SK-N-SH (cell line): ENCODE data around the gene NMNAT2. TPM values are rescaled to one million over a fixed set of nuclear protein-coding genes. Genes with fewer than 3 reads are reported as not detected.

Experiments
- CTCF ChIA-PET: fragments of 300-600, 350-600 bp; formaldehyde crosslinking; extraction: SDS; loops from one replicate; lab custom pipeline; 2021; lab: Yijun Ruan, JAX
- POLR2A ChIA-PET: fragments of 350-600 bp; sonication (Branson Sonifier 250); formaldehyde crosslinking; extraction: SDS; loops from one replicate; lab custom pipeline; 2020; ENCODE audit warnings: antibody characterized with exemption, inconsistent platforms; lab: Yijun Ruan, JAX
- DNase-seq: peaks from one replicate; pipeline ENCODE4 v3.0.0; 2012
- H2AFZ ChIP-seq: fragments of 200-600 bp; sonication (generic); 2 replicates; pipeline ENCODE4 v1.8.1; 2016; ENCODE audit warnings: antibody characterized with exemption, mild to moderate bottlenecking, low read depth
- H3F3A ChIP-seq: fragments of 200-600 bp; sonication (generic); replicated peaks from 2 replicates; pipeline ENCODE3; 2016; ENCODE audit warnings: antibody characterized with exemption, mild to moderate bottlenecking; ENCODE audit not compliant: insufficient read depth
- H3K27ac ChIP-seq, 2 experiments: fragments of 200-500 bp in 1 of 2; fragments of 200-600 bp in 1 of 2; sonication (Bioruptor generic) in 1 of 2; sonication (generic), shearing (Covaris generic) in 1 of 2; 2 replicates each; pipeline versions ENCODE4 v1.5.1 to v1.6.1; 2014 to 2016; ENCODE audit warnings: low read depth in 2 of 2, inconsistent platforms in 1 of 2, low read length in 1 of 2, mild to moderate bottlenecking in 1 of 2, mixed read lengths in 1 of 2
- H3K27me3 ChIP-seq: fragments of 200-600 bp; sonication (generic), shearing (Covaris generic); 2 replicates; pipeline ENCODE4 v1.6.1; 2016; ENCODE audit warnings: mixed run types; ENCODE audit not compliant: insufficient read depth
- H3K36me3 ChIP-seq, 2 experiments: fragments of 200-500 bp in 1 of 2; fragments of 200-600 bp in 1 of 2; sonication (Bioruptor generic) in 1 of 2; sonication (generic) in 1 of 2; replicated peaks in 1 of 2; 2 replicates each; pipeline versions ENCODE3 to v1.5.1; 2014 to 2016; ENCODE audit warnings: low read length in 1 of 2, mild to moderate bottlenecking in 1 of 2; ENCODE audit not compliant: insufficient read depth in 2 of 2, control insufficient read depth in 1 of 2
- H3K4me1 ChIP-seq, 2 experiments: fragments of 200-500 bp in 1 of 2; fragments of 200-600 bp in 1 of 2; sonication (Bioruptor generic) in 1 of 2; sonication (generic), shearing (Covaris generic) in 1 of 2; 2 replicates each; pipeline versions ENCODE4 v1.5.1 to v1.6.1; 2014 to 2016; ENCODE audit warnings: low read depth in 1 of 2, low read length in 1 of 2, mixed run types in 1 of 2; ENCODE audit not compliant: insufficient read depth in 2 of 2, control insufficient read depth in 1 of 2
- H3K4me2 ChIP-seq: fragments of 200-600 bp; sonication (generic), shearing (Covaris generic); 2 replicates; pipeline ENCODE4 v1.6.1; 2017; ENCODE audit warnings: mixed run types
- H3K4me3 ChIP-seq, 2 experiments: fragments of 200-500 bp in 1 of 2; fragments of 200-600 bp in 1 of 2; sonication (Bioruptor generic) in 1 of 2; sonication (generic), shearing (Covaris generic) in 1 of 2; 2 replicates each; pipeline versions ENCODE4 v1.5.1 to v1.8.1; 2014 to 2016; ENCODE audit warnings: low read depth in 2 of 2, inconsistent platforms in 1 of 2, low read length in 1 of 2, mild to moderate bottlenecking in 1 of 2, mixed read lengths in 1 of 2, moderate library complexity in 1 of 2
- H3K79me2 ChIP-seq: fragments of 200-600 bp; sonication (generic); 2 replicates; pipeline ENCODE4 v1.8.1; 2017; ENCODE audit warnings: mild to moderate bottlenecking; ENCODE audit not compliant: insufficient read depth
- H3K9ac ChIP-seq: fragments of 200-600 bp; sonication (generic); 2 replicates; pipeline ENCODE4 v1.6.1; 2017; ENCODE audit warnings: mixed run types
- H3K9me2 ChIP-seq: fragments of 200-600 bp; sonication (generic); 2 replicates; pipeline ENCODE4 v1.6.1; 2017; ENCODE audit warnings: mixed run types
- H3K9me3 ChIP-seq: fragments of 200-600 bp; sonication (generic); 2 replicates; pipeline ENCODE4 v1.6.1; 2017; ENCODE audit warnings: mixed run types, mild to moderate bottlenecking, moderate library complexity
- H4K20me1 ChIP-seq: fragments of 200-600 bp; sonication (generic); 2 replicates; pipeline ENCODE4 v1.6.1; 2017; ENCODE audit warnings: mild to moderate bottlenecking, mixed run types; ENCODE audit not compliant: insufficient read depth
- EP300 ChIP-seq, 2 experiments: IDR thresholded peaks; 2 replicates each; pipeline versions ENCODE4 v1.4.0 to v1.6.1; 2012; ENCODE audit warnings: borderline replicate concordance in 1 of 2, low read depth in 1 of 2, low read length in 1 of 2
- EZH2phosphoT487 ChIP-seq: fragments of 200-600 bp; sonication (generic); IDR thresholded peaks from 2 replicates; pipeline ENCODE4 v1.6.1; 2017; ENCODE audit warnings: low read depth, mixed run types, mild to moderate bottlenecking, antibody characterized with exemption, moderate library complexity, borderline replicate concordance
- NRF1 ChIP-seq: IDR thresholded peaks from 2 replicates; pipeline ENCODE4 v1.6.1; 2012; ENCODE audit warnings: low read depth, mild to moderate bottlenecking, low read length
- TEAD4 ChIP-seq: IDR thresholded peaks from 2 replicates; pipeline ENCODE4 v1.4.0; 2012; ENCODE audit warnings: mild to moderate bottlenecking, borderline replicate concordance; ENCODE audit not compliant: insufficient read depth
- YY1 ChIP-seq: IDR thresholded peaks from 2 replicates; pipeline ENCODE4 v1.4.0; 2012; ENCODE audit warnings: low read depth, mild to moderate bottlenecking
- WGBS: methylation state at CpG from one replicate; pipeline ENCODE4 v1.1.6; 2017; ENCODE audit warnings: low lambda C conversion rate; 5-methylcytosine and 5-hydroxymethylcytosine counted together
- polyA plus RNA-seq, 3 experiments: library from polyadenylated mRNA; depleted of rRNA; stranded (reverse); fragments of >200 nt; gene quantifications; 2 replicates each; pipeline ENCODE4 v1.2.3, GENCODE V29; 2012
- TF ChIP-seq, protein P1 (sequence below): IDR thresholded peaks from 2 replicates; pipeline ENCODE4 v1.4.0; 2012; ENCODE audit warnings: low read depth
- TF ChIP-seq, protein P2 (sequence below): IDR thresholded peaks from 2 replicates; pipeline ENCODE4 v1.4.0; 2012; ENCODE audit warnings: low read depth, borderline replicate concordance

The NMNAT2 gene
- polyA plus RNA-seq, 1 of the 3 experiments (the other 2 are of a cell fraction), result 0.07 TPM

DNA sequence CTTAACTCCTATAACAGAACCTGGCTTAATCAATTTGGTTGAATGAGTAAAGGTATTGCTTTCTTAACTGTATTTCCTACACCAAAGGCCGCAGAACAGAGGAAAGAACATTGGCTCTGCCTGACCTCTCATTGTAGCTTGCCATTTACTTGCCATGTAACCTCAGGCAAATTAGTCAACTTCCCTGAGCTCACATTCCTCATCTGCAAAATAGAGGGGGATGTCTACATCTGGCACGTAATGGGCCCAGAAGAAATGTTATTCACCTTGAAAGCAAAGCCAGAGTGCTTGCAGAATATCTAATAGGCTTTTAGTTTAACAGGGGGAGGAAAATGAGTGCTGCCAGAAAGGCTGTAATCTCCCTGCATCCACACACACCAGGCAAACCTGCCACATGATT, 187.8 kb downstream of the NMNAT2 start:
- Histone ChIP-seq H3K4me2 (no peak overlapping the region), H3K27me3 (no peaks in the 10 kb centered on the region)
- POLR2A ChIA-PET, result no interaction called here

DNA sequence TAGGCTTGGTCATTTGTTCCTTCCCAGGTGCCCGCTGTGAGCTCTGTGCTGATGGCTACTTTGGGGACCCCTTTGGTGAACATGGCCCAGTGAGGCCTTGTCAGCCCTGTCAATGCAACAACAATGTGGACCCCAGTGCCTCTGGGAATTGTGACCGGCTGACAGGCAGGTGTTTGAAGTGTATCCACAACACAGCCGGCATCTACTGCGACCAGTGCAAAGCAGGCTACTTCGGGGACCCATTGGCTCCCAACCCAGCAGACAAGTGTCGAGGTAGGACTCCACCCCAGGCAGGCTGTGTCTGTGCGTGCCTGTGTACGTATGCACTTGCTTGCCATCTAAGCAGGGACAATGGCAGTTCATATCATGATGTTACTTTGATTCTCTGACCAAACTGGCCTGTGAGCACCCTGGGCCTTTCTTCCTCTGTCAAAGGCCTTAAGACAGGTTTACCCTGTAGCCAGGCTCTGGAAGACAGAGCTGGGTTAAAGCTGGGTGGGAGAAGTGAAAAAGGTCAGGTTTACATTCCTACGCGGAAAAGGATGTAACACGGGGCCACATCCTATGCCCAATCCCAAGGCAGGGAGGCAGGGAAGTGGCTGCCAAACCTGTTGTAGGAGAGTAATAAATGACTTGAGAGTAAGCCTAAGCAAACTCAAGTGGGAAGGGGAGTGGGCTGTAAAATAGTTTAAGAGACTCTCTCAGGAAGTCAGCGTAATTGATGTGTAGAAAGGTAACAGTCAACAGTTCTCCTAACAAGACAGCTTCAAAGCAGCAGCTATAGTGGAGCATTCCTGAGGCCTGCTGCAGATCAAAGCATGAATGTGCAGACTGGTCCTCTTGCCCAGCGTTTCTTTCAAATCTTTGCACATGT, 189.6 kb downstream of the NMNAT2 start:
- H3K4me2 ChIP-seq, result no peak overlapping the region
- H3F3A ChIP-seq, result no peaks in the 10 kb centered on the region
- H2AFZ ChIP-seq, result no peak overlapping the region
- no peaks in the 10 kb centered on the region for H4K20me1 ChIP-seq
- H3K36me3 ChIP-seq, result no peaks in the 10 kb centered on the region
- ChIA-PET POLR2A (no interaction called here), CTCF (interaction anchor here (0.7 to 6.2 kb wide), 23 partner anchors 11 to 633 kb away, joined by 3 to 59 read pairs (median 4); no protein-coding TSS in a partner anchor)
- H3K27me3 ChIP-seq, result no peaks in the 10 kb centered on the region
- DNase-seq, result no peak
- H3K4me3 ChIP-seq, result no peak overlapping the region
- WGBS, result 92% methylated on average over 6 of the region's 13 CpGs
- H3K9me2 ChIP-seq, result no peaks in the 10 kb centered on the region
- H3K9ac ChIP-seq, result no peak overlapping the region
- no peak overlapping the region for H3K27ac ChIP-seq
- no peaks in the 10 kb centered on the region for H3K9me3 ChIP-seq
- H3K79me2 ChIP-seq, result no peaks in the 10 kb centered on the region
- TF ChIP-seq YY1, result no peak
- no peak for TF ChIP-seq EP300 (IDR thresholded peaks at IDR 0.05; ENCODE audit: borderline replicate concordance in 1 of 2, low read depth in 1 of 2, low read length in 1 of 2)
- TF ChIP-seq, protein P1, sequence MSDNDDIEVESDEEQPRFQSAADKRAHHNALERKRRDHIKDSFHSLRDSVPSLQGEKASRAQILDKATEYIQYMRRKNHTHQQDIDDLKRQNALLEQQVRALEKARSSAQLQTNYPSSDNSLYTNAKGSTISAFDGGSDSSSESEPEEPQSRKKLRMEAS, result no peak
- no peak for TF ChIP-seq NRF1
- TF ChIP-seq EZH2phosphoT487, result no peak
- TF ChIP-seq, protein P2, sequence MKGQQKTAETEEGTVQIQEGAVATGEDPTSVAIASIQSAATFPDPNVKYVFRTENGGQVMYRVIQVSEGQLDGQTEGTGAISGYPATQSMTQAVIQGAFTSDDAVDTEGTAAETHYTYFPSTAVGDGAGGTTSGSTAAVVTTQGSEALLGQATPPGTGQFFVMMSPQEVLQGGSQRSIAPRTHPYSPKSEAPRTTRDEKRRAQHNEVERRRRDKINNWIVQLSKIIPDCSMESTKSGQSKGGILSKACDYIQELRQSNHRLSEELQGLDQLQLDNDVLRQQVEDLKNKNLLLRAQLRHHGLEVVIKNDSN, result no peak
- TF ChIP-seq, all 33 proteins: peak for 0
- peaks cover 0 to 2% of the 10 kb centered on the region in 2 experiments; a peak in 1 of 4 replicates for H3K4me1 ChIP-seq

More for the DNA sequence above, 187.8 kb downstream of the NMNAT2 start:
- Histone ChIP-seq H4K20me1 (no peaks in the 10 kb centered on the region), H3F3A (peaks cover 14% of the 10 kb centered on the region), H3K36me3 (no peaks in the 10 kb centered on the region), H3K79me2 (no peaks in the 10 kb centered on the region), H3K4me3 (no peak overlapping the region), H2AFZ (no peak overlapping the region), H3K27ac (no peak overlapping the region), H3K9me2 (no peaks in the 10 kb centered on the region), H3K4me1 (peaks cover 6 to 15% of the 10 kb centered on the region in 2 experiments; a peak in 2 of 4 replicates), H3K9ac (no peak overlapping the region), H3K9me3 (no peaks in the 10 kb centered on the region)
- CTCF ChIA-PET, result interaction anchor here (1.6 to 6.2 kb wide), 3 partner anchors 9 to 269 kb away, joined by 4 to 59 read pairs (median 37); no protein-coding TSS in a partner anchor
- DNase-seq, result no peak
- TF ChIP-seq TEAD4, result no peak
- 54% methylated on average over 2 of the region's 2 CpGs for WGBS
